Activated naive CD4-positive, alpha-beta T cell treated with anti-CD3 and anti-CD28 coated beads, Interleukin-2, amount 10 ng/mL, durations not matched to agents 7 days and 5 days (primary cell): Measurements from ENCODE around the gene ZNF609.
A peak's percentile ranks its signal among the peaks of the same experiment; 100 is the strongest.
"Not testable (repeated sequence)": the region's sequence is repeated elsewhere in the genome, so short reads cannot be mapped to it uniquely, and the experiment has no call there.

Experiments
- CTCF ChIA-PET: fragments of 350-600 bp; sonication (Branson Sonifier 250); formaldehyde crosslinking; loops from one replicate; lab custom pipeline; 2021; ENCODE audit warnings: antibody characterized with exemption; lab: Charles Lee
- DNase-seq: peaks from one replicate; pipeline ENCODE4 v3.0.0-alpha.2; 2020
- H3K27ac Mint-ChIP-seq: one replicate; pipeline ENCODE4 v1.8.0; 2021; ENCODE audit warnings: mild to moderate bottlenecking, moderate library complexity, mixed read lengths
- H3K27me3 Mint-ChIP-seq: one replicate; pipeline ENCODE4 v1.8.0; 2021; ENCODE audit warnings: mild to moderate bottlenecking, mixed read lengths
- H3K36me3 Mint-ChIP-seq: one replicate; pipeline ENCODE4 v1.8.0; 2021; ENCODE audit warnings: mixed read lengths
- H3K4me1 Mint-ChIP-seq: one replicate; pipeline ENCODE4 v1.8.0; 2021; ENCODE audit warnings: mixed read lengths
- H3K4me3 Mint-ChIP-seq: one replicate; pipeline ENCODE4 v1.8.0; 2021; ENCODE audit warnings: mild to moderate bottlenecking, moderate library complexity, mixed read lengths
- H3K9me3 Mint-ChIP-seq: one replicate; pipeline ENCODE4 v1.8.0; 2021; ENCODE audit warnings: mixed read lengths

Gene ZNF609

DNA sequence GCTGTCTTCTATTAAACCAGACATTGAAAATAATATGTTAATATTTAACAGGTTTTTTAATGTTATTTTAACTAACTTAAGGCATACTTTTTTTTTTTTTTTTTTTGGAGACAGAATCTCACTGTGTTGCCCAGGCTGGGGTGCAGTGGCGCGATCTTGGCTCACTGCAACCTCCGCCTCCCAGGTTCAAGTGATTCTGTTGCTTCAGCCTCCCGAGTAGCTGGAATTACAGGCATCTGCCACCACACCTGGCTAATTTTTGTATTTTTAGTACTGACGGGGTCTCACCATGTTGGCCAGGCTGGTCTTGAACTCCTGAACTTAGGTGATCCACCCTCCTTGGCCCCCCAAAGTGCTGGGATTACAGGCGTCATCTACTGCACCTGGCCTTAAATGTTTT is 147.0 kb downstream of the ZNF609 start:
- CTCF ChIA-PET, H3K36me3 Mint-ChIP-seq, DNase-seq, H3K4me3 Mint-ChIP-seq, H3K27me3 Mint-ChIP-seq, H3K27ac Mint-ChIP-seq, H3K9me3 Mint-ChIP-seq: not testable (repeated sequence)
- peaks cover 41% of the 10 kb centered on the region for H3K4me1 Mint-ChIP-seq

DNA sequence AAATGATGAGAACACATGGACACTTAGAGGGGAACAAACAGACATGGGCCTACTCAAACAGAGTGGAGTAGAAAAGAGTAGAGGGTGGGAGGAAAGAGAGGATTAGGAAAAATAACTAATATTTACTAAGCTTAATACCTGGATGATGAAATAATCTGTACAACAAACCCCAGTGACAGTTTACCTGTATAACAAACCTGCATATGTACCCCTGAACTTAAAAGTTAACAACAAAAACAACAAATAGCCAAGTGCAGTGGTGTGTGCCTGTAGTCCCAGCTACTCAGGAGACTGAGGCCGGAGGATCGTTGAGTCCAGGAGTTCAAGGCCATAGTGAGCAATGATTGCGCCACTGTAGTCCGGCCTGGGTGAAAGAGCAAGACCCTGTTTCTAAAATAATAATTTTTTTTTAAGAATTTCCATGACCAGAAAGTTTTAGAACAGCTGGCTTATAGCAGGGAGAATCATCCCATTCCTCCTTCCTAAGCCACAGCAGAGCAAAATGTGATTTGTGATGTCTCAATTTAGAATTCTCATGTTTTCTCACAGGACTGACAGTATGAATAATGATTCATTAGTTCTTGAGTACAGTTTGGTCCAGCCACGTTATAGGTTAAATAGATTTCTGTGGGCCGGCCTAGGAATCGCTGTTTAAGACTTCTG is 150.0 kb downstream of the ZNF609 start:
- Mint-ChIP-seq H3K4me1 (peaks cover 38% of the 10 kb centered on the region), H3K4me3 (no peak overlapping the region), H3K9me3 (no peaks in the 10 kb centered on the region), H3K27me3 (no peaks in the 10 kb centered on the region), H3K36me3 (peaks cover 8% of the 10 kb centered on the region), H3K27ac (no peak overlapping the region)
- CTCF ChIA-PET = interaction anchor here (0.9 kb wide), 2 partner anchors 9 to 183 kb away, joined by 3 read pairs; no protein-coding TSS in a partner anchor
- no peak for DNase-seq

DNA sequence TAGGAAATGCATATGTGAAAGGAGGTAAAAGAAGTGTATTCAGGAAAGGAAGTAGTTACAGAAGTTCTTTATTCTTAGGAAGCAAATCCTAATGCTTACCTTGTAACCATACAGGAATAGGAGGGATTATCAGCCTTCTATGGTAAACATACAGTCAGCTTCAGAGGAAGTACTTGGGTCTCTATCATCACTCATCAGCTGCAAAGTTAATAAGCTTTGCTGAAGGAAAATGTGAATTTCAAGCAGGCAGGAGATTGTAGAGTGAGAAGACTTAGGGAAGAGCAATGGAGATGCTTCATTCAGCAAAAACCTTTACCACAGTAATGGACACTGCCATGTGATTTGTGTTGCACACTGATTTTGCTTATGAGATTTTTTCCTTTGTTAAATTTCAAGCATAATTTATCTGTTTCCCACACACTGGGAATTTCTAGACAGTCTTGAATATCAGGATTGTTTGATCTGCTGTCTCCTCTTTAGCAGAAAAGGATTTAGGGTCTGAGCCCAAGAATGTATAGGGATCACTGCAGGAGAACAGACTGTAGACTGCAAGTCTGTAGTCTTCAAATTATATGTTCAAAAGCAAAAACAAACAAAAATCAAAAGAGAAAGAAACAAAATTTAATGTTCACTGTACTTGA is 150.8 kb downstream of the ZNF609 start:
- CTCF ChIA-PET = interaction anchor here (0.9 kb wide), 1 partner anchor 184 kb away, joined by 3 read pairs; no protein-coding TSS in a partner anchor
- DNase-seq = no peak
- Mint-ChIP-seq H3K36me3 (peaks cover 13% of the 10 kb centered on the region), H3K27ac (peak overlapping the region; percentile 58), H3K4me3 (no peak overlapping the region), H3K27me3 (no peaks in the 10 kb centered on the region), H3K4me1 (peaks cover 46% of the 10 kb centered on the region), H3K9me3 (no peaks in the 10 kb centered on the region)

DNA sequence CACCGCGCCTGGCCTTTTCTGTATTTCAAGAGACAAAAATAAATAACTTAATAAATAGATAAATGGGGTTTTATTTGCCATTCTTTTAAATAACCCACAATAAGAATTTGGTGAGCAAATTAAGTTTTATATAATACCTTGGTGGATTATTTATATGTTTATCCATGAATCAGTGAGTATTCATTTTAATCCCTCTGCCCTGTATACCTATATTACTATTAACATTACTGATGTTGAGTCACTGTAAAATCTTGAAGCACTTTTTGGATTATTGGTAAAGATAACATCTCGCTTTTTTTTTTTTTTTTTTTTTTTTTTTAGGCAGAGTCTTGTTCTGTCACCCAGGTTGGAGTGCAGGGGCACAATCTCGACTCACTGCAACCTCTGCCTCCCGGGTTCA is 154.1 kb downstream of the ZNF609 start:
- peaks cover 57% of the 10 kb centered on the region for H3K4me1 Mint-ChIP-seq
- peaks cover 18% of the 10 kb centered on the region for H3K36me3 Mint-ChIP-seq
- no peaks in the 10 kb centered on the region for H3K9me3 Mint-ChIP-seq
- no peak overlapping the region for H3K27ac Mint-ChIP-seq
- no peak for DNase-seq
- no peak overlapping the region for H3K4me3 Mint-ChIP-seq
- CTCF ChIA-PET = interaction anchor here (0.6 kb wide), 1 partner anchor 20 kb away, joined by 3 read pairs; no protein-coding TSS in a partner anchor
- no peaks in the 10 kb centered on the region for H3K27me3 Mint-ChIP-seq

DNA sequence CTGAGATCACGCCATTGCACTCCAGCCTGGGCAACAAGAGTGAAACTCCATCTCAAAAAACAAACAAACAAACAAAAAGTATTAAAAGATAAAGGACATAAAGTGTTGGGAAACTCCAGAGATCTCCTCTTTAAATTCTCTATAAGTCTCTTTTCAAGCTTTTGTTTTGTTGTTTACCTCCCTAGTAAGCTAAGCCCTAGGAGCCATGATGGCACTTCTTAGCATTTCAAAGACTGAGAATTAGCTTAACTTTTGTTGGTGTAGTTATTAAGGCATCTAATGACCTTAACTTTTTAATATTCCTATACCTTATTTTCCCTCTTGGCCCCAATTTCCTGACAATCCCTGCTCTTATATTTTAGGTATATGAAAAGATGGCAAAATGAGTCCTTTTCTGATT is 157.3 kb downstream of the ZNF609 start:
- no peak overlapping the region for H3K27ac Mint-ChIP-seq
- H3K4me3 Mint-ChIP-seq = no peak overlapping the region
- H3K36me3 Mint-ChIP-seq = peaks cover 27% of the 10 kb centered on the region
- CTCF ChIA-PET = no interaction called here
- no peaks in the 10 kb centered on the region for H3K27me3 Mint-ChIP-seq
- no peaks in the 10 kb centered on the region for H3K9me3 Mint-ChIP-seq
- no peak for DNase-seq
- peaks cover 68% of the 10 kb centered on the region for H3K4me1 Mint-ChIP-seq

DNA sequence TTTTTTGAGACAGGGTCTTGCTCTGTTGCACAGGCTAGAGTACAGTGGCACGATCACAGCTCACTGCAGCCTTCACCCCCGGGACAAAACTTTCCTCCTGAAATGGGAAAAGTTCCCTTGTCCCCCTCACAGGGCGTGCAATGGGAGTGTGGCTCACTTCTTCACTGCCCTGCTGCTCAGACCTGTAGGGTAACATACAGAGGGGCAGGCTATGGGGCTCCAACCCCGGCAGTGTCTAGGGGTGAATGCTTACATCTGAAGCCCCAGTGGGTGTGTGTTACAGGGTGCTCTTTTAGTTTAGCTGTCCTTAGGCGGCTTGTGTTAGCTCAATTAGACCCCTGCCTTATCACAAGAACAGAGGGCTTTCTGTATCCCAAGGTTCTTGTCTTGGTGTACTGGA is 157.8 kb downstream of the ZNF609 start:
- H3K27ac Mint-ChIP-seq = no peak overlapping the region
- no peak overlapping the region for H3K4me3 Mint-ChIP-seq
- CTCF ChIA-PET = no interaction called here
- no peak for DNase-seq
- H3K27me3 Mint-ChIP-seq = no peaks in the 10 kb centered on the region
- H3K36me3 Mint-ChIP-seq = peaks cover 28% of the 10 kb centered on the region
- no peaks in the 10 kb centered on the region for H3K9me3 Mint-ChIP-seq
- peaks cover 72% of the 10 kb centered on the region for H3K4me1 Mint-ChIP-seq

DNA sequence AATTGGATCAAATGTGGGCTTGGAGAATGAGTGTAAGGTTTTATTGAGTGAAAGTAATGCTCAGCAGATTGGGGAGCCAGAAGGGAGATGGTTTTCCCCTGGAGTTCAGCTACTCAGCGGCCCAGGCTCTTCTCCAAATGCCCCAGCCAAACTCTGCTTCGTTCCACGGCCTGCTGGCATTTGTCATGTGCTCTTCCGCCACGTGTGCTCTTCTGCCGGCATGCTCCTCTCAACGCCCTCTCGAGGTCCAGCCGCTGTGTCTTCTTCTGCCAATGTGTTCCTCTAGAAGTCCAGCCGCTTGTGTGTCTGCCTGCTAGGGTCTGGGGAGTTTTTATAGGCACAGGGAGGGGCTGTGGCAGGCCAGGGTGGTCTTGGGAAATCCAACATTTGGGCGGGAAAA is 158.2 kb downstream of the ZNF609 start:
- Mint-ChIP-seq H3K27me3 (no peaks in the 10 kb centered on the region), H3K9me3 (no peaks in the 10 kb centered on the region), H3K36me3 (peaks cover 31% of the 10 kb centered on the region), H3K27ac (no peak overlapping the region), H3K4me1 (peaks cover 76% of the 10 kb centered on the region), H3K4me3 (no peak overlapping the region)
- CTCF ChIA-PET = no interaction called here
- no peak for DNase-seq

DNA sequence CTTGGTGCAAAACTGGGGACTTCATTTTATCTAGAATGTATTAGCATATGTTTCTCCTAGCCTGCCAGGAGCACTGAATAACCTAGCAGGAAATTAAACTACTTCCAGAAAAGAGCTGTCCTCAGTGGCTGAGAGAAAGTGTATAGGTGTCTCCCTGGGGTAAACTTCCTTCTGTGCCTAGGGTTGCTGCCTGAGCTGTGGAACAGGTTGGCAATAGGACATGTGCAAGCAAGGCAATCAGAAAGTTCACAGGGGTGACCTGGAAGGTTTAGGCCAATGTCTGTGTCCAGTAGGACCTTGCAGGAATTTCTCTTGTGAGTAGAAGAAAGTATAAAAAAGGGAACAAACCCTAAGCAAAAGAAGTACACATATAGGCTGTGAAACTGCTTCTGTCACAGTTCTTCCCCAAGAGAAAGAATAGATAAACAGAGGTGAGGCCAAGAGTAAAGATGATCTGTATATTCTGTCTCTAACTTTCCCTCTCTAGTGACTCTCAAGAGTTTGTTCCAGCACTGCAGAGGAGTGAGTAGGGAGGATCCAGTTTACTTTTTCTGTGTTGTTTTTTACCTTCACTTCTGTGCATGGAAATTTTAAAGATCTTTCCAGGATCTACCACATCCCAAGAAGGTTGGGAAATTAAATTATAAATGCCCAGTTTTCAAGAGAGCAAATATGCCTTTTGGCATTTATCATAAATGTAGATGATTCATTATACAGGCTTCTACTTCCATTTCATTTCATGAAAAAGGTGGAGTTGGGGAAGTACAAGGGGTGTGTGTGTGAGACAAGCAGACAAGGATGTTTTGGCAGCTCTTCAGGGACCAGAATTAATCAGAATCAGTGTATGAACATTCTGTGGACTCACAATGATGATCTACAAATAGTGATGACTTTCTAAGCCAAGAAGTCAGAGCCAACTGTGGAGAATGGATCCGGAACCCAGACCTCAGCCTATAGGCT is 159.8 kb downstream of the ZNF609 start:
- DNase-seq = no peak
- Mint-ChIP-seq H3K27me3 (no peaks in the 10 kb centered on the region), H3K4me1 (peaks cover 86% of the 10 kb centered on the region), H3K36me3 (peaks cover 38% of the 10 kb centered on the region), H3K9me3 (no peaks in the 10 kb centered on the region), H3K27ac (peak overlapping the region; percentile 85), H3K4me3 (no peak overlapping the region)
- CTCF ChIA-PET = no interaction called here

DNA sequence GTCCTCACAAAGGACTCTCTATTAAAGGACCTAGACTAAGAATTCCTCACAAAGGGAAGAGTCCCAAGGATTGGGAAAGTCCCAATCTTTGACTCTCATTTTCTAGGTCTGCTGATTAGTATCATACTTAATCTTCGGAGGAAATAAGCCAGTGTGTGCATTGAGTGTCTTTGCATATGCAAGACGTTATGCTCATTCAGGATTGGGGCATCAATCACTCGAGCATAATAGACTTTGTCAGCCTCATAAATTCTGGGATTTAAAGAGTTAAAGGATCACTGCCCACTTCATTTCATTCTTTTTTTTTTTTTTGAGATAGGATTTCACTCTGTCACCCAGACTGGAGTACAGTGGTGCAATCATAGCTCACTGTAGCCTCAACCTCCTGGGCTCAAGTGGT is 160.7 kb downstream of the ZNF609 start:
- Mint-ChIP-seq H3K4me3 (no peak overlapping the region), H3K9me3 (no peaks in the 10 kb centered on the region), H3K4me1 (peaks cover 84% of the 10 kb centered on the region), H3K27me3 (no peaks in the 10 kb centered on the region), H3K36me3 (peaks cover 34% of the 10 kb centered on the region), H3K27ac (peak overlapping the region; percentile 94)
- DNase-seq = no peak
- CTCF ChIA-PET = no interaction called here

DNA sequence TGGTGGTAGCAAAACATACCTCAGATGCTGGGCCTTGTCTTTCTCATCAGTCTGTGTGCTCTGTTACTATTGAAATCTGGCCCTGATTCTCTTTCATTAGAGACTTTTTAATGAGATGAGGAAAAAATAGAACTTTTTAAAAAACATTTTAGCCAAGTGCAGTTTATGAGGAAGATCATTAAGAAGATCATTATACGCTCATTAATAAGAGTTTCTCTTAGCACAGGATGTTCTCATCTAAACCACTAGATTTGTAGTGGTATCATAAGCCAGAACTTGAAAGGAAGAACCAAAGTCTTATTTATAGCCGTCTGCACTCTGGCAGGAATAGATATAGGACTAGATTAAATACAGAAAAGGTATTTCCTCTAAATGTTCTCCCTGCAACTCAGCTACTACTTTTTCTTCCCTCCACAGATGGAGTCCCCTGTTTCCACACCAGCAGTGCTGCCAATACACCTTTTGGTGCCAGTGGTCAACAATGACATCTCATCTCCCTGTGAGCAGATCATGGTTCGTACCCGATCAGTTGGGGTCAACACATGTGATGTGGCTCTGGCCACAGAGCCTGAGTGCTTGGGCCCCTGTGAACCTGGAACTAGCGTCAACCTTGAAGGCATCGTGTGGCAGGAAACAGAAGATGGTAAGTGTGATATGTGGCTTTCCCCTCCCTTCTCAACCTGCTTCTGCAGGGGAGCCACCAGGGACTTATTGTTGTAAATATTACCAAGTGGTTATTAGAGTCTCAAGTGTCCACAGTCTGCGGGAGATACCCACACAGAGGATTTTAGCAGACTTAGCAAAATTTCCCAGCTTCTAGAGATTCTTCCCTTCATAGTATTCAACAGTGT is 162.3 kb downstream of the ZNF609 start:
- no peaks in the 10 kb centered on the region for H3K27me3 Mint-ChIP-seq
- H3K36me3 Mint-ChIP-seq = peaks cover 43% of the 10 kb centered on the region
- peak overlapping the region; percentile 47 for H3K4me3 Mint-ChIP-seq
- no peaks in the 10 kb centered on the region for H3K9me3 Mint-ChIP-seq
- CTCF ChIA-PET = interaction anchor here (1.0 to 1.4 kb wide), 3 partner anchors 12 to 30 kb away, joined by 3 to 4 read pairs (median 3); no protein-coding TSS in a partner anchor
- peak overlapping the region; percentile 94 for H3K27ac Mint-ChIP-seq
- peak; percentile 70 for DNase-seq
- peaks cover 95% of the 10 kb centered on the region for H3K4me1 Mint-ChIP-seq

DNA sequence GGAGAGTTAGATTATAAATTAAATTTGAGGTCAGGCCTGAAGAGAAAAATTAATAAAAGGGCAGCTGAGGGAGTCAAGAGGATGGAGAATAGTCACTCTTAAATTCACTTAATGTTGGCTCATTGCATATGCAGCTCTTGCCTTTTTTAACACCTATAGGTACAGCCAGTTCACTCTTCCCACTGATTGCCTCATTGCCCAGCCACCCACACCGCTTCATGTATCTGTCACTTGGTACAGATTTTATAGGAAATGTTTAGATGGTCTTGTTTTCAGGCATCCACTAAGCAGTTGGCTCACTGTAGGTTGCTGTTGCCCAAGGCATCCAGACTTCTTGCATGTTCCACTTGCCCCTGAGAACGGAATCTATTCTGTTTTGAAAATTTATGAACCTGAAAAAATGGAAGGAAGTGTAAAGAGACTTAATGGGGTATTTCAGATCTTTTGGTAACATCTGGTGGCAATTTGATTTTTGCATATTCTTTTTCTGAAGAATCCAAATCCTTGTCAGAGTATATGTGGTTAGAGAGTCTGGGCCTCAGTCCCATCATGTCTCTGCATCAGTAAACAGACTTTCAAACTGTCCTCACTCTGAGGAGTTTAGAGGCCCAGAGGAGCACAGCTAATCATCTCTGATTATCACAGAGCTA is 163.1 kb downstream of the ZNF609 start:
- DNase-seq = no peak
- CTCF ChIA-PET = interaction anchor here (1.0 to 1.4 kb wide), 3 partner anchors 11 to 37 kb away, joined by 3 to 4 read pairs (median 3); no protein-coding TSS in a partner anchor
- H3K9me3 Mint-ChIP-seq = no peaks in the 10 kb centered on the region
- H3K4me3 Mint-ChIP-seq = peak overlapping the region; percentile 47
- H3K4me1 Mint-ChIP-seq = peaks cover 89% of the 10 kb centered on the region
- H3K27ac Mint-ChIP-seq = peak overlapping the region; percentile 94
- peaks cover 37% of the 10 kb centered on the region for H3K36me3 Mint-ChIP-seq
- H3K27me3 Mint-ChIP-seq = no peaks in the 10 kb centered on the region

DNA sequence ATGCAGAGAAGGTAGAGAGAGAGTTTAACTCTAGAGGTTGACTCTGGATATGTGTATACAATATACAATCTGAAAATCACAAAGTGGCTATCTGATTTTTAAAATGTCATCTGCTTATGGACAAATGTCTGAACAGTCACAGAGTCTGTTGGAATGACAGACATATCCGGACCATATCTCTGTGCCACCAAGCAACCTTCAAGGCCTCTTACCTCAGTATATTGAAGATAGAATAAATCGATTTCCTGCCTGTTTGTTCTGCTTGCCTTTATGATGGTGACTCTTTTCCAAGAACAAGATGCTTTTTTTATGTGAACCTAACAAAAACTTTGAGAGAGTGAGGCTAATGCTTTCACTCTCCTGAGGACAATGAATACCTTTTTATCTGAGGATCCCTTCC is 163.9 kb downstream of the ZNF609 start:
- no peaks in the 10 kb centered on the region for H3K27me3 Mint-ChIP-seq
- CTCF ChIA-PET = interaction anchor here (1.0 kb wide), 1 partner anchor 37 kb away, joined by 3 read pairs; no protein-coding TSS in a partner anchor
- no peak for DNase-seq
- H3K9me3 Mint-ChIP-seq = no peaks in the 10 kb centered on the region
- peaks cover 85% of the 10 kb centered on the region for H3K4me1 Mint-ChIP-seq
- H3K36me3 Mint-ChIP-seq = peaks cover 42% of the 10 kb centered on the region
- peak overlapping the region; percentile 94 for H3K27ac Mint-ChIP-seq
- peak overlapping the region; percentile 21 for H3K4me3 Mint-ChIP-seq

DNA sequence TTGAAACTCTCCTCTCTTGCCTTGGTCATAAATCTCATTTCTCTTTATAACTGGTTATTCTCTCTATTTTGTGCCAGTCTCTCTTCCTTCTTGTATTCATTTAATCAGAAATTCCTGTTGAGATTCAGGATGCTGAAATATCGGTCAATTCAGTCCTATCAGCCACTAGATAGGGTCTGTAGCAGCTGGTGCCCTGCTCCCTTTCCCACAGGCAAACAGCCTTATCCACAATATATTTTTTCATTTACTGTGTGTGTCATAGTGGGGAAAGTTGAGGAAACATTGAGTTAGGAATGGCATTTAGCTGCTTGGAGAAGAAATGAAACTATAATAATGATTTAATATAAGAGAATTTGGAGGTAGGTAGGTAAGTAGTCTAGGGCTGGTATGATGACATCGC is 168.7 kb downstream of the ZNF609 start:
- no peaks in the 10 kb centered on the region for H3K27me3 Mint-ChIP-seq
- H3K36me3 Mint-ChIP-seq = peaks cover 41% of the 10 kb centered on the region
- peak overlapping the region; percentile 25 for H3K27ac Mint-ChIP-seq
- peaks cover 64% of the 10 kb centered on the region for H3K4me1 Mint-ChIP-seq
- DNase-seq = no peak
- no peak overlapping the region for H3K4me3 Mint-ChIP-seq
- H3K9me3 Mint-ChIP-seq = no peaks in the 10 kb centered on the region
- CTCF ChIA-PET = interaction anchor here (2.1 kb wide), 1 partner anchor 24 kb away, joined by 5 read pairs; no protein-coding TSS in a partner anchor
